HepG2 (cell line): ENCODE measurements around the gene ALOXE3. TPM values are rescaled to one million over a fixed set of nuclear protein-coding genes. Genes with fewer than 3 reads are reported as not detected.

Source experiments
- ATAC-seq: fragments of 200-7000 bp; cut with Tn5 transposase; 3 replicates; pipeline ENCODE4 v1.9.1; 2020; ENCODE audit warnings: mild to moderate bottlenecking, moderate library complexity
- BruUV-seq: library from RNA; stranded (reverse); fragments of 400-500 nt; replicated peaks from 2 replicates; lab custom pipeline; 2021; lab: Mats Ljungman, UMichigan
- CTCF ChIA-PET: fragments of 300-600 bp; formaldehyde crosslinking; extraction: SDS; loops from one replicate; lab custom pipeline; 2021; ENCODE audit warnings: low total read pairs, inconsistent platforms, low intra/inter-chr PET ratio; lab: Yijun Ruan, JAX
- POLR2A ChIA-PET: fragments of 350-600 bp; sonication (Branson Sonifier 250); formaldehyde crosslinking; loops from one replicate; lab custom pipeline; 2020; ENCODE audit warnings: antibody characterized with exemption, inconsistent platforms; lab: Yijun Ruan, JAX
- DNase-seq: peaks from one replicate; pipeline ENCODE4 v3.0.0-alpha.2; 2015; ENCODE audit warnings: low spot score
- FAIRE-seq: peaks from 3 replicates; lab custom pipeline; 2011; peaks lifted over from hg19 to GRCh38; lab: Jason Lieb, UNC
- H2AFZ ChIP-seq: one replicate; pipeline ENCODE4 v1.6.1; 2011; ENCODE audit warnings: low read length, inconsistent platforms
- H3K27ac ChIP-seq: fragments of 300-600 bp; 3 replicates; pipeline ENCODE4 v1.8.0; 2011; ENCODE audit warnings: mixed run types, mild to moderate bottlenecking, mixed read lengths, low read length, inconsistent platforms; ENCODE audit not compliant: insufficient read depth; ENCODE audit errors: extremely low read length
- H3K27me3 ChIP-seq, 2 experiments: fragments of 200-600 bp in 1 of 2; 2 replicates in 1 of 2; 3 replicates in 1 of 2; pipeline versions ENCODE4 v1.6.0 to v1.8.0; 2011; ENCODE audit warnings: low read length in 2 of 2, mild to moderate bottlenecking in 2 of 2, moderate library complexity in 2 of 2, inconsistent platforms in 1 of 2; ENCODE audit not compliant: insufficient read depth in 2 of 2, control insufficient read depth in 1 of 2
- H3K36me3 ChIP-seq, 2 experiments: fragments of 200-600 bp in 1 of 2; replicated peaks in 1 of 2; 2 replicates in 1 of 2; 3 replicates in 1 of 2; pipeline versions ENCODE4 v1.5.1 to v1.8.0; 2011; ENCODE audit warnings: low read length in 2 of 2, inconsistent platforms in 1 of 2; ENCODE audit not compliant: insufficient read depth in 2 of 2, control insufficient read depth in 1 of 2
- H3K4me1 ChIP-seq: 2 replicates; pipeline ENCODE4 v1.5.1; 2012; ENCODE audit warnings: low read length, inconsistent platforms; ENCODE audit not compliant: insufficient read depth
- H3K4me2 ChIP-seq: 2 replicates; pipeline ENCODE4 v1.6.0; 2011; ENCODE audit warnings: low read depth, low read length, inconsistent platforms
- H3K4me3 ChIP-seq, 3 experiments: fragments of 200-600 bp in 1 of 3; sonication (generic), shearing (Covaris generic) in 1 of 3; replicated peaks in 1 of 3; 2 replicates each; pipeline ENCODE4 v1.5.1; 2011 to 2016; ENCODE audit warnings: low read length in 3 of 3, inconsistent platforms in 2 of 3, low read depth in 2 of 3, mild to moderate bottlenecking in 2 of 3, control low read depth in 1 of 3, mixed read lengths in 1 of 3; ENCODE audit not compliant: insufficient read depth in 1 of 3
- H3K79me2 ChIP-seq: one replicate; pipeline ENCODE4 v1.6.1; 2011; ENCODE audit warnings: low read length, inconsistent platforms; ENCODE audit not compliant: insufficient read depth
- H3K9ac ChIP-seq: 2 replicates; pipeline ENCODE4 v1.6.0; 2011; ENCODE audit warnings: mild to moderate bottlenecking, low read depth, low read length, inconsistent platforms; ENCODE audit not compliant: insufficient read depth
- H3K9me3 ChIP-seq: 2 replicates; pipeline ENCODE4 v1.5.1; 2012; ENCODE audit warnings: mild to moderate bottlenecking, low read length
- H4K20me1 ChIP-seq: 2 replicates; pipeline ENCODE4 v1.6.0; 2011; ENCODE audit warnings: inconsistent platforms, mild to moderate bottlenecking, low read length, moderate library complexity; ENCODE audit not compliant: insufficient read depth
- ATF1 ChIP-seq: IDR thresholded peaks from 2 replicates; pipeline ENCODE4 v1.6.1; 2016; ENCODE audit warnings: mild to moderate bottlenecking, control low read depth
- HMGA1 ChIP-seq: sonication (generic); formaldehyde crosslinking; conservative IDR thresholded peaks from 2 replicates; pipeline ENCODE4 v1.4.0; 2020; ENCODE audit warnings: missing genetic modification reagents
- HNRNPLL ChIP-seq: fragments of 200-400 bp; formaldehyde crosslinking; IDR thresholded peaks from 2 replicates; pipeline ENCODE4 v1.6.1; 2017; ENCODE audit warnings: mild to moderate bottlenecking, low read depth, low read length; ENCODE audit not compliant: poor library complexity, severe bottlenecking
- KDM2A ChIP-seq: sonication (generic); formaldehyde crosslinking; IDR thresholded peaks from 2 replicates; pipeline ENCODE4 v1.4.0; 2020; ENCODE audit warnings: low read depth, missing genetic modification reagents, borderline replicate concordance
- KDM6A ChIP-seq: IDR thresholded peaks from 2 replicates; pipeline ENCODE4 v1.6.1; 2016; ENCODE audit warnings: low read depth
- MATR3 ChIP-seq: sonication (generic); formaldehyde crosslinking; IDR thresholded peaks from 2 replicates; pipeline ENCODE4 v1.4.0; 2020; ENCODE audit warnings: missing genetic modification reagents
- MAX ChIP-seq: IDR thresholded peaks from 2 replicates; pipeline ENCODE4 v1.6.1; 2012; ENCODE audit warnings: inconsistent platforms
- MED1 ChIP-seq: sonication (generic); formaldehyde crosslinking; IDR thresholded peaks from 2 replicates; pipeline ENCODE4 v1.4.0; 2020; ENCODE audit warnings: missing genetic modification reagents
- MIXL1 ChIP-seq: IDR thresholded peaks from 2 replicates; pipeline ENCODE4 v1.6.1; 2016
- MTF2 ChIP-seq: sonication (generic); formaldehyde crosslinking; IDR thresholded peaks from 2 replicates; pipeline ENCODE4 v1.5.0; 2020; ENCODE audit warnings: missing genetic modification reagents, borderline replicate concordance
- NCOR1 ChIP-seq: fragments of 200-600 bp; sonication (generic); IDR thresholded peaks from 2 replicates; pipeline ENCODE4 v1.7.0; 2017; ENCODE audit warnings: antibody characterized with exemption, low read length, borderline replicate concordance
- NR2F2 ChIP-seq: IDR thresholded peaks from 2 replicates; pipeline ENCODE4 v1.6.1; 2012; ENCODE audit warnings: low read depth, inconsistent platforms, borderline replicate concordance
- SIN3B ChIP-seq: fragments of 150-350 bp; IDR thresholded peaks from 2 replicates; pipeline ENCODE4 v1.6.1; 2014; ENCODE audit warnings: low read length
- STAT5B ChIP-seq: sonication (generic); formaldehyde crosslinking; IDR thresholded peaks from 2 replicates; pipeline ENCODE4 v1.4.0; 2020; ENCODE audit warnings: missing genetic modification reagents
- THAP8 ChIP-seq: sonication (generic); formaldehyde crosslinking; IDR thresholded peaks from 2 replicates; pipeline ENCODE4 v1.5.1; 2020; ENCODE audit warnings: missing genetic modification reagents, mild to moderate bottlenecking, borderline replicate concordance
- ZFP36L2 ChIP-seq: sonication (generic); formaldehyde crosslinking; IDR thresholded peaks from 2 replicates; pipeline ENCODE4 v1.4.0; 2020; ENCODE audit warnings: missing genetic modification reagents
- ZNF354B ChIP-seq: sonication (generic); formaldehyde crosslinking; IDR thresholded peaks from 2 replicates; pipeline ENCODE4 v1.8.0; 2022; ENCODE audit warnings: mild to moderate bottlenecking, missing genetic modification reagents
- ZNF660 ChIP-seq: sonication (generic); formaldehyde crosslinking; IDR thresholded peaks from 2 replicates; pipeline ENCODE4 v1.5.1; 2020; ENCODE audit warnings: mild to moderate bottlenecking, low read depth, missing genetic modification reagents, borderline replicate concordance
- ZNF746 ChIP-seq: sonication (generic); formaldehyde crosslinking; IDR thresholded peaks from 2 replicates; pipeline ENCODE4 v1.8.0; 2022; ENCODE audit warnings: mild to moderate bottlenecking, missing genetic modification reagents
- ZNF768 ChIP-seq: sonication (generic); formaldehyde crosslinking; IDR thresholded peaks from 2 replicates; pipeline ENCODE4 v1.4.0; 2020; ENCODE audit warnings: missing genetic modification reagents
- WGBS: methylation state at CpG from one replicate; pipeline ENCODE4 v1.1.6; 2017; ENCODE audit warnings: low lambda C conversion rate; 5-methylcytosine and 5-hydroxymethylcytosine counted together
- in situ Hi-C: cut with HindIII; loops from 2 replicates; pipeline ENCODE4 v1.10.0; 2017; ENCODE audit warnings: low pct_unique_long_range_greater_than_20kb; ENCODE audit not compliant: extremely low pct_ligation_motif_present
- intact Hi-C: fragments of 100-400 bp; cut with micrococcal nuclease; formaldehyde crosslinking; loops from one replicate; pipeline ENCODE4 v1.10.0; 2022; ENCODE audit not compliant: unreplicated experiment
- polyA plus RNA-seq, 8 experiments: library from polyadenylated mRNA; depleted of rRNA in 3 of 8; stranded (reverse) in 7 of 8; unstranded in 1 of 8; fragments of >200 nt; fragmentation: Illumina TruSeq in 4 of 8; extraction: Trizol in 4 of 8; gene quantifications; 2 replicates each; pipeline versions ENCODE4 v1.2.1 to v1.2.3, GENCODE V29; 2011 to 2016; ENCODE audit warnings: low read depth in 4 of 8, missing spikeins in 1 of 8, mixed read lengths in 1 of 8; ENCODE audit not compliant: insufficient read depth in 1 of 8
- total RNA-seq, 5 experiments: library from RNA; depleted of rRNA; stranded (reverse); fragments of >200 nt; fragmentation: Illumina TruSeq; extraction: Trizol; gene quantifications; 2 replicates each; pipeline ENCODE4 v1.2.3, GENCODE V29; 2016; ENCODE audit warnings: low read depth in 1 of 5

The ALOXE3 gene
- total and polyA plus RNA-seq, 2 of the 13 experiments (the other 11 are each of a cell fraction or from before 2014, with no cell fraction given) = 0.07 TPM; not detected in 1

- Histone ChIP-seq H3K9ac (peak overlapping the region; percentile 26; the same call in 1 of the 2 replicates), H3K4me1 (peaks cover 49% of the 10 kb centered on the region), H4K20me1 (peaks cover 3% of the 10 kb centered on the region; the same call in 1 of the 2 replicates), H3K79me2 (no peaks in the 10 kb centered on the region), H3K27me3 (peaks cover 5 to 43% of the 10 kb centered on the region in 2 experiments), H3K36me3 (no peaks in the 10 kb centered on the region), H3K9me3 (no peaks in the 10 kb centered on the region), H3K4me2 (peak overlapping the region; percentile 100), H2AFZ (no peak overlapping the region), H3K27ac (no peak overlapping the region), H3K4me3 (peak overlapping the region; percentile 58 to 95 (median 68))
- DNase-seq = peak; percentile 64
- WGBS = 2% methylated on average over 24 of the region's 40 CpGs
- peak; percentile 6; the same call in 2 of the 3 replicates for ATAC-seq
- peak; percentile 23 for FAIRE-seq
- in situ Hi-C loops (loop anchor here (10.0 kb wide), 1 partner anchor 59 kb away; no protein-coding TSS in a partner anchor), intact Hi-C loops (loop anchor here (2.0 kb wide), 1 partner anchor 13 kb away; no protein-coding TSS in a partner anchor)
- BruUV-seq = no TSS peak
- ChIA-PET POLR2A (interaction anchor here (0.8 kb wide), 2 partner anchors 16 to 98 kb away, joined by 3 read pairs; no protein-coding TSS in a partner anchor), CTCF (no interaction called here)
- TF ChIP-seq KDM2A (CRISPR knock-in tag) (peak; percentile 67; the same call in 1 of the 2 replicates), ZNF354B (CRISPR knock-in tag) (no peak), ZFP36L2 (CRISPR knock-in tag) (no peak), MIXL1 (0 out of 2 replicates have a peak, but pooled peaks have one; percentile 36), ZNF746 (CRISPR knock-in tag) (no peak; the same call in 1 of the 2 replicates), NR2F2 (peak; percentile 36; the same call in 1 of the 2 replicates), MED1 (CRISPR knock-in tag) (peak; percentile 2; the same call in 1 of the 2 replicates), SIN3B (no peak), STAT5B (CRISPR knock-in tag) (no peak), THAP8 (CRISPR knock-in tag) (no peak), ZNF660 (CRISPR knock-in tag) (no peak), HMGA1 (CRISPR knock-in tag) (no peak), KDM6A (CRISPR knock-in tag) (no peak), ATF1 (CRISPR knock-in tag) (no peak), HNRNPLL (peak; percentile 31), ZNF768 (CRISPR knock-in tag) (no peak), NCOR1 (peak; percentile 31; the same call in 1 of the 2 replicates), MATR3 (CRISPR knock-in tag) (no peak), MAX (no peak), MTF2 (CRISPR knock-in tag) (no peak)
Observed at GRCh38 chr17:8125154-8125946, 7.0 kb upstream of the ALOXE3 start.
